ENCODE results near the gene TRIM9.

Gene TRIM9

DNA sequence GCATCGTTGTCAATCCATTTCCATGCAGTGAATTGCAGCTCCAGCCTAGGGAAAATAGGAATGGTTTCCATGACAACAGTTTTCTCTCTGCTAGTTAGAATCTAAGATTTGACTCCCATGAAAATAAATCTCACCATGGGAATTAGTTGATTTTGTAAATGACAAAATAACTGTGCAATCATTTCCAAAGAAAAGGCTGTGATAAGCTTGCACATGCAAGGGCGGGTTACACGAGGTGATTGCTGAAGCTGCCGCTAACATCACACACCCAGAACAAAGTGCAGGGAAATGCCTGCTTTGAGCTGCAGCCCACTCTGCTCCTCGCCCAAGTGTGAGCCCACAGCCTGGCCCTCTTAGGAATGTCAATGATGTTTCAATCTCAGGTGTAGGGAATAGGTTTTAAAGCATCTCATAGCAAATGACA is 53.8 kb downstream of the TRIM9 start:
- H2BK12ac ChIP-seq (ENCODE audit: low read length in 2 of 2): no peak overlapping the region
- H3K4ac ChIP-seq (ENCODE audit: low read depth in 1 of 2, low read length in 2 of 2): no peak overlapping the region
- H3K79me1 ChIP-seq (replicated peaks; ENCODE audit: low read length, poor library complexity, severe bottlenecking): no peaks in the 10 kb centered on the region
- H3K9me3 ChIP-seq (ENCODE audit: control insufficient read depth, low read length): no peaks in the 10 kb centered on the region
- no peak overlapping the region for H3K4me2 ChIP-seq (ENCODE audit: low read length, poor library complexity, severe bottlenecking)
- no peak overlapping the region for H3K18ac ChIP-seq (ENCODE audit: low read depth in 1 of 2, low read length in 2 of 2)
- H3K9ac ChIP-seq (ENCODE audit: low read length): no peak overlapping the region
- no peak overlapping the region for H4K91ac ChIP-seq (ENCODE audit: low read length)
- 78% methylated on average over 5 of the region's 5 CpGs for WGBS
- H2BK5ac ChIP-seq (ENCODE audit: low read depth, low read length, poor library complexity, severe bottlenecking): no peak overlapping the region
- H4K8ac ChIP-seq (ENCODE audit: low read length): no peak overlapping the region
- H3K4me3 ChIP-seq (ENCODE audit: insufficient read depth in 1 of 2, low read depth in 1 of 2, low read length in 2 of 2): no peak overlapping the region
- H3K27ac ChIP-seq (ENCODE audit: low read length, poor library complexity, severe bottlenecking): no peak overlapping the region
- no peak for DNase-seq
- no peak overlapping the region for H2AFZ ChIP-seq (ENCODE audit: low read depth, low read length)
- H3K27me3 ChIP-seq (ENCODE audit: control insufficient read depth in 1 of 2, insufficient read depth in 1 of 2, low read length in 2 of 2): no peaks in the 10 kb centered on the region
- H2BK120ac ChIP-seq (ENCODE audit: low read depth, low read length): no peak overlapping the region
- H2AK5ac ChIP-seq (ENCODE audit: low read length, severe bottlenecking): no peak overlapping the region
- no peaks in the 10 kb centered on the region for H3K4me1 ChIP-seq (ENCODE audit: control insufficient read depth, insufficient read depth, low read depth, low read length)
- no peaks in the 10 kb centered on the region for H3K36me3 ChIP-seq (ENCODE audit: control insufficient read depth in 1 of 2, insufficient read depth in 2 of 2, low read depth in 1 of 2, low read length in 2 of 2)
- H3K14ac ChIP-seq (ENCODE audit: low read length in 2 of 2): no peak overlapping the region
- no peak overlapping the region for H2BK15ac ChIP-seq (ENCODE audit: low read depth, poor library complexity, severe bottlenecking)
- H3K23ac ChIP-seq (ENCODE audit: low read length in 2 of 2): no peak overlapping the region

GRCh38 chr14:51039252-51039651 is 55.7 kb downstream of the TRIM9 start:
- Histone ChIP-seq H3K4me3 (ENCODE audit: insufficient read depth in 1 of 2, low read depth in 1 of 2, low read length in 2 of 2) (no peak overlapping the region), H3K14ac (ENCODE audit: low read length in 2 of 2) (no peak overlapping the region), H4K91ac (ENCODE audit: low read length) (no peak overlapping the region), H3K9ac (ENCODE audit: low read length) (no peak overlapping the region), H3K9me3 (ENCODE audit: control insufficient read depth, low read length) (no peaks in the 10 kb centered on the region), H4K8ac (ENCODE audit: low read length) (no peak overlapping the region), H2BK120ac (ENCODE audit: low read depth, low read length) (no peak overlapping the region), H3K4me2 (ENCODE audit: low read length, poor library complexity, severe bottlenecking) (no peak overlapping the region), H3K27me3 (ENCODE audit: control insufficient read depth in 1 of 2, insufficient read depth in 1 of 2, low read length in 2 of 2) (no peaks in the 10 kb centered on the region), H2AFZ (ENCODE audit: low read depth, low read length) (no peak overlapping the region), H3K27ac (ENCODE audit: low read length, poor library complexity, severe bottlenecking) (no peak overlapping the region), H3K79me1 (replicated peaks; ENCODE audit: low read length, poor library complexity, severe bottlenecking) (no peaks in the 10 kb centered on the region), H3K36me3 (ENCODE audit: control insufficient read depth in 1 of 2, insufficient read depth in 2 of 2, low read depth in 1 of 2, low read length in 2 of 2) (no peaks in the 10 kb centered on the region), H2BK15ac (ENCODE audit: low read depth, poor library complexity, severe bottlenecking) (no peak overlapping the region), H3K23ac (ENCODE audit: low read length in 2 of 2) (no peak overlapping the region), H3K4me1 (ENCODE audit: control insufficient read depth, insufficient read depth, low read depth, low read length) (no peaks in the 10 kb centered on the region), H3K4ac (ENCODE audit: low read depth in 1 of 2, low read length in 2 of 2) (no peak overlapping the region), H2BK5ac (ENCODE audit: low read depth, low read length, poor library complexity, severe bottlenecking) (no peak overlapping the region), H3K18ac (ENCODE audit: low read depth in 1 of 2, low read length in 2 of 2) (no peak overlapping the region), H2AK5ac (ENCODE audit: low read length, severe bottlenecking) (no peak overlapping the region), H2BK12ac (ENCODE audit: low read length in 2 of 2) (no peak overlapping the region)
- no peak for DNase-seq
- WGBS: 91% methylated on average over 7 of the region's 7 CpGs

DNA sequence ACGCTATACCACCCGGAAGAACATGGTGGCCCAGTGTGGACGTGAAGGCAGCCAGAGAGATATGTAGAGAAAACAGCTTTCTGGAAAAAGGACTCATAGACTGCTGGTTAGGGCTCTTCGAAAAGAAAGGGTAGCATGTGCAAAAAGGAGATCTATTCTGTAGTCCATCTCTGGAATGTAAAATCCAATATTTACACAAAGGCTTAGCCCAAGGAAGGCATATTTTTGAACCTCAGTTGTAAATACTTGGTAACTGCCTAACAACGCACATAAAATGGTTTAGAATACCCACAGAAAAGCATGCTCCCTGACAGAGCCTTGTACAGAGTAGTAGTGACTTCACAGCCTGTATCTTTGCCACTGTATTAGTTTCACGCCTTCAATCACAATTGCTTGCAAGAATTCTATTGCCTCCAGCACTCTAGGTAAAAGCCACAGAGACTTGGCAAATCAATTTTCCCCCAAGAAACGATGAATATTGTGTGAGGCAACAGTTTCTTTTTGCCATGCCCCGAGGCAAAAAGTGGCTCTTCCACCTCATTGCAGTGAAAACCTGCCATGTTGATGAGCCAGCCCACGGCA is 59.2 kb downstream of the TRIM9 start:
- Histone ChIP-seq H3K79me1 (replicated peaks; ENCODE audit: low read length, poor library complexity, severe bottlenecking) (no peaks in the 10 kb centered on the region), H3K18ac (ENCODE audit: low read depth in 1 of 2, low read length in 2 of 2) (no peak overlapping the region), H3K9ac (ENCODE audit: low read length) (no peak overlapping the region), H3K27me3 (ENCODE audit: control insufficient read depth in 1 of 2, insufficient read depth in 1 of 2, low read length in 2 of 2) (no peaks in the 10 kb centered on the region), H3K23ac (ENCODE audit: low read length in 2 of 2) (no peak overlapping the region), H4K91ac (ENCODE audit: low read length) (no peak overlapping the region), H2BK120ac (ENCODE audit: low read depth, low read length) (no peak overlapping the region), H3K27ac (ENCODE audit: low read length, poor library complexity, severe bottlenecking) (no peak overlapping the region), H4K8ac (ENCODE audit: low read length) (no peak overlapping the region), H3K9me3 (ENCODE audit: control insufficient read depth, low read length) (no peaks in the 10 kb centered on the region), H3K14ac (ENCODE audit: low read length in 2 of 2) (no peak overlapping the region), H2BK12ac (ENCODE audit: low read length in 2 of 2) (no peak overlapping the region), H2AK5ac (ENCODE audit: low read length, severe bottlenecking) (no peak overlapping the region), H3K36me3 (ENCODE audit: control insufficient read depth in 1 of 2, insufficient read depth in 2 of 2, low read depth in 1 of 2, low read length in 2 of 2) (no peaks in the 10 kb centered on the region), H2BK15ac (ENCODE audit: low read depth, poor library complexity, severe bottlenecking) (no peak overlapping the region), H3K4me2 (ENCODE audit: low read length, poor library complexity, severe bottlenecking) (no peak overlapping the region), H3K4me1 (ENCODE audit: control insufficient read depth, insufficient read depth, low read depth, low read length) (no peaks in the 10 kb centered on the region), H3K4ac (ENCODE audit: low read depth in 1 of 2, low read length in 2 of 2) (no peak overlapping the region), H2BK5ac (ENCODE audit: low read depth, low read length, poor library complexity, severe bottlenecking) (no peak overlapping the region), H3K4me3 (ENCODE audit: insufficient read depth in 1 of 2, low read depth in 1 of 2, low read length in 2 of 2) (no peak overlapping the region), H2AFZ (ENCODE audit: low read depth, low read length) (no peak overlapping the region)
- WGBS: 82% methylated on average over 9 of the region's 9 CpGs
- DNase-seq: peak; percentile 11

DNA sequence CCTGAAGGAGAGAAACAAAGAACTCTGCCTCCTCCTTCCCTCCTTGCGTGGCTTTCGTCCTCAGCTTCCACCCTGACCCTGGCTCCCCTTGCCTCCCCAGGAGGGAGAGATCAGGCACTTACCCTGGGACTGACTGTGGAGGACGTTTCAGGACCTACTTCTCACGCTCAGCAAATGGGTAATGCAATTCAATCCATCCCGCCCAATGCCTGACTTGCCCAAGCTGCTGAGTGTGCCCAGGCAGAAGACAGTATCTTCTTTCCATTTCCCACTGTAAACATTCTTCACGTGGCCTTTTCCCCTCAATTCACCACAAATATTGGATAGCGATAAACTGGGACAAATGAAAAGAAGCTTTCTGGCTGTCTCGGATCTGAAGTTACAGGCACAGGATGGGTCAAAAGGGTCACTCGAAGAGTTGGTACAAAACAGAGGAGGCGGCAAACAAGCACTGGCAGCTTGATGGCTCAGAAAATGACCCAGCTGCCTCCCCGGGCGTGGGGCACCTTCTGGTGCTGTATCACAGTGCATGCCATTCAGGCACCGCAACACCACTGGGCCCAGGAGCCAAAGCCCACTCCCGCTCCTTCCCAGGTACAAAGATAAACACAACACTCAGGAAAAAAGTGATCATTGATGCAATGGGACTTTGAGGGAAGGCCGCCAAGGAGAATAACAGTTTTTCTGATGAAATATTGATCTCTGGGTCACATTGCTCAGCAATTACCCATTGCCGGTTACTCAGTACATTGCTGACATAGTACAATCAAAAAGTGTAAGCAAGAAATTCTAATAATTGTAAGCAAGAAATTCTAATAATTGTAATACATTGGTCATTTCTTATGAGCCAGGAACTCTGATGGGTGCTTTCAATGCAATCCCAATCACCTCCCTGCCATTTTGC is 65.8 kb downstream of the TRIM9 start:
- no peak overlapping the region for H2AK5ac ChIP-seq (ENCODE audit: low read length, severe bottlenecking)
- no peak overlapping the region for H2BK12ac ChIP-seq (ENCODE audit: low read length in 2 of 2)
- no peak overlapping the region for H3K9ac ChIP-seq (ENCODE audit: low read length)
- no peaks in the 10 kb centered on the region for H3K9me3 ChIP-seq (ENCODE audit: control insufficient read depth, low read length)
- H3K4me1 ChIP-seq (ENCODE audit: control insufficient read depth, insufficient read depth, low read depth, low read length): peaks cover 3% of the 10 kb centered on the region
- no peak overlapping the region for H3K4me2 ChIP-seq (ENCODE audit: low read length, poor library complexity, severe bottlenecking)
- no peaks in the 10 kb centered on the region for H3K79me1 ChIP-seq (replicated peaks; ENCODE audit: low read length, poor library complexity, severe bottlenecking)
- DNase-seq: peak; percentile 3
- H2BK15ac ChIP-seq (ENCODE audit: low read depth, poor library complexity, severe bottlenecking): no peak overlapping the region
- no peak overlapping the region for H2AFZ ChIP-seq (ENCODE audit: low read depth, low read length)
- no peak overlapping the region for H4K8ac ChIP-seq (ENCODE audit: low read length)
- peaks cover 0 to 3% of the 10 kb centered on the region in 2 experiments for H3K27me3 ChIP-seq (ENCODE audit: control insufficient read depth in 1 of 2, insufficient read depth in 1 of 2, low read length in 2 of 2)
- no peak overlapping the region for H3K4me3 ChIP-seq (ENCODE audit: insufficient read depth in 1 of 2, low read depth in 1 of 2, low read length in 2 of 2)
- H2BK120ac ChIP-seq (ENCODE audit: low read depth, low read length): no peak overlapping the region
- whole genome bisulfite sequencing: 80% methylated on average over 15 of the region's 16 CpGs
- H3K27ac ChIP-seq (ENCODE audit: low read length, poor library complexity, severe bottlenecking): no peak overlapping the region
- peak overlapping the region in 1 of 2 experiments; percentile 9 for H3K14ac ChIP-seq (ENCODE audit: low read length in 2 of 2)
- no peak overlapping the region for H3K18ac ChIP-seq (ENCODE audit: low read depth in 1 of 2, low read length in 2 of 2)
- no peak overlapping the region for H3K4ac ChIP-seq (ENCODE audit: low read depth in 1 of 2, low read length in 2 of 2)
- no peak overlapping the region for H3K23ac ChIP-seq (ENCODE audit: low read length in 2 of 2)
- no peaks in the 10 kb centered on the region for H3K36me3 ChIP-seq (ENCODE audit: control insufficient read depth in 1 of 2, insufficient read depth in 2 of 2, low read depth in 1 of 2, low read length in 2 of 2)
- H4K91ac ChIP-seq (ENCODE audit: low read length): no peak overlapping the region
- H2BK5ac ChIP-seq (ENCODE audit: low read depth, low read length, poor library complexity, severe bottlenecking): no peak overlapping the region

All from mesenchymal stem cell (in vitro differentiated cells and primary cell).